HG03039 (cell line): ENCODE measurements around the gene TRIP10.
"Not testable (repeated sequence)": the region's sequence is repeated elsewhere in the genome, so short reads cannot be mapped to it uniquely, and the experiment has no call there.

ENCODE experiments used
- ATAC-seq: cut with Tn5 transposase; IDR thresholded peaks from one replicate; pipeline ENCODE4 v1.9.1; 2021; ENCODE audit warnings: mild to moderate bottlenecking, moderate library complexity; ENCODE audit not compliant: unreplicated experiment

TRIP10 gene

DNA sequence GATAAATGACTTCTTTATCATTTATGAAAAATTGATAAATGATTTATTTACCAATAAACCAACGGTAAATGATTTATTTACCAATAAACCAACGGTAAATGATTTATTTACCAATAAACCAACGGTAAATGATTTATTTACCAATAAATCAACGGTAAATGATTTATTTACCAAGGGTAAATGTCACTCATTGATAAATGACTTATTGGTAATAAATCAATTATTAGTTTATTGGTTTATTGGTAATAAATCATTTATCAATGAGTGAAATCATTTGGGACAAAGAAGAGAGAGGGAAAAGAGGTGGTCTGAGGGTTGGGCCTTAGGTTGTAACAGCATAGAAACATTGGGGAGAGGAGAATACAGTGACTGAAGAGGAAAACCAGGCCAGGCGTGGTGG lies 54.5 kb downstream of the TRIP10 start:
- no peak for ATAC-seq

GRCh38 chr19:6794686-6795431 lies 55.4 kb downstream of the TRIP10 start:
- no peak for ATAC-seq

DNA sequence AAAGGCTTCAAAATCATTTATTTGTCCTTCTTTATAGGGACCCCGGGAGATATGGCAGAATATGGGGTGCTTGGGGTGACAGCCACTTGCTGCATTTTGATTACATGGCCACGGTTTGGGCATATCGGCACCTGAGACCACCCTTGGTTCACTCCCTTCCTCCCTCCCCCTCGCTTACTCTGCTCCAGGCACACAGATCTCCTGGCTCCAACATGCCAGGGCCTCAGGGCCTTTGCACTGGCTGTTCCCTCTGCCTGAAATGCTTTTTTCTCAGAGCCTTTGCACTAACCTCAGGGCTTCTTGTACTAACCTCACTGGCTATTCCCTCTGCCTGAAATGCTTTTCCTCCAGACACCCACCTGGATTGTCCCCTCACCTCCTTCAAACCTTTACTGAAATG lies 56.8 kb downstream of the TRIP10 start:
- no peak for ATAC-seq

DNA sequence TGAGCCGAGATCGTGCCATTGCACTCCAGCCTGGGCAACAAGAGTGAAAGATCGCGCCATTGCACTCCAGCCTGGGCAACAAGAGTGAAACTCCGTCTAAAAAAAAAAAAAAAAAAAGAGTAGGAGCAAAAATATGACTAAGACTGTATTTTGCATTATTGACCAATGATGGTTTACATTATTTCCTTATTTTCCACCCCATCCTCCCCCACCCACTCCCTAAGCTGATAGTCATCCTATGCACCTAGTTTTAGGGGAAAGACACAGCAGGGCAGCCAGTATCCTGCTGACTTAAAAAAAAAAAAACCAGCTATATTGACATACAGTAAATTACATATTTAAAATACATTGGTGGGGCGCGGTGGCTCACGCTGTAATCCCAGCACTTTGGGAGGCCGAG lies 58.2 kb downstream of the TRIP10 start:
- no peak for ATAC-seq

DNA sequence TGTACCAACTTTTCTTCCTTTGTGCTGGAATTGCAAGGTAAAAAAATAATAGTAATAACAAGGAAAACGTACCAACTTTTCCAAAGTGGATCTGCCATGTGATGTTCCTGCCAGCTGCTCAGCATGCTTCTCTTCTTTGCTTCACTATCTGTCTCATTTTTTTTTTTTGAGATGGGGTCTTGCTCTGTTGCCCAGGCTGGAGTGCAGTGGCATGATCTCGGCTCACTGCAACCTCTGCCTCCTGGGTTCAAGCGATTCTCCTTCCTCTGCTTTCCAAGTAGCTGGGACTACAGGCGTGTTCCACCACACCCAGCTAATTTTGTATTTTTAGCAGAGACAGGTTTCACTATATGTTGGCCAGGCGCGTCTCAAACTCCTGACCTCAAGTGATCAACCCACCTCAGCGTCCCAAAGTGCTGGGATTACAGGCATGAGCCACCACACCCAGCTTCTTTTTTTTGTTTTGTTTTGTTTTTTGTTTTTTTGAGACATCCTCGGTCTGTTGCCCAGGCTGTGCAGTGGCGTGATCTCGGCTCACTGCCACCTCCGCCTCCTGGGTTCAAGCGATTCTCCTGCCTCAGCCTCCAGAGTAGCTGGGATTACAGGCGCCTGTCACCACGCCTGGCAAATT lies 60.8 kb downstream of the TRIP10 start:
- not testable (repeated sequence) for ATAC-seq

GRCh38 chr19:6800991-6801484 lies 61.6 kb downstream of the TRIP10 start:
- ATAC-seq, result no peak
